SH-SY5Y (cell line): Measurements from ENCODE around the gene PRAMEF12.

Experiments used
- GATA2 ChIP-seq: IDR thresholded peaks from 2 replicates; pipeline ENCODE4 v1.6.1; 2011; ENCODE audit warnings: mild to moderate bottlenecking, low read depth, low read length
- GATA3 ChIP-seq: IDR thresholded peaks from 2 replicates; pipeline ENCODE4 v1.6.1; 2011; ENCODE audit warnings: low read depth, mild to moderate bottlenecking, low read length, moderate library complexity

Gene PRAMEF12

GRCh38 chr1:12809933-12810332, 36.4 kb downstream of the PRAMEF12 start:
- TF ChIP-seq GATA3: no peak
- TF ChIP-seq GATA2: no peak

GRCh38 chr1:12810691-12811408, 37.3 kb downstream of the PRAMEF12 start:
- no peak for TF ChIP-seq GATA3

- TF ChIP-seq GATA3: no peak
- no peak for TF ChIP-seq GATA2
These were observed 37.9 kb downstream of the PRAMEF12 start for GRCh38 chr1:12811409-12811784.
